ENCODE results near the gene LRRC4.

The LRRC4 gene

GRCh38 chr7:128029405-128029995 is 1.7 kb downstream of the LRRC4 start:
- no peak for DNase-seq (ENCODE audit: low read depth)

- no peak for DNase-seq (ENCODE audit: low read depth)
Observed at GRCh38 chr7:128027485-128027980, 3.7 kb downstream of the LRRC4 start.

GRCh38 chr7:128026551-128026950 is 4.7 kb downstream of the LRRC4 start:
- no peak for DNase-seq (ENCODE audit: low read depth)

GRCh38 chr7:128025819-128026218 is 5.4 kb downstream of the LRRC4 start:
- no peak for DNase-seq (ENCODE audit: low read depth)

GRCh38 chr7:128025380-128025779 is 5.9 kb downstream of the LRRC4 start:
- no peak for DNase-seq (ENCODE audit: low read depth)

- DNase-seq (ENCODE audit: low read depth), result no peak
Observed at GRCh38 chr7:128024151-128024550, 7.1 kb downstream of the LRRC4 start.

- DNase-seq (ENCODE audit: low read depth), result no peak
Observed at GRCh38 chr7:128022631-128023532, 8.4 kb downstream of the LRRC4 start.

- no peak for DNase-seq (ENCODE audit: low read depth)
Observed at GRCh38 chr7:128021366-128021765, 9.9 kb downstream of the LRRC4 start.

- DNase-seq (ENCODE audit: low read depth), result no peak
Observed at GRCh38 chr7:128020159-128020558, 11.1 kb downstream of the LRRC4 start.

- DNase-seq (ENCODE audit: low read depth), result no peak
Observed at GRCh38 chr7:128019288-128019687, 11.9 kb downstream of the LRRC4 start.

GRCh38 chr7:128017862-128018845 is 13.1 kb downstream of the LRRC4 start:
- no peak for DNase-seq (ENCODE audit: low read depth)

GRCh38 chr7:128017460-128017859 is 13.8 kb downstream of the LRRC4 start:
- no peak for DNase-seq (ENCODE audit: low read depth)

GRCh38 chr7:128014811-128015210 is 16.4 kb downstream of the LRRC4 start:
- no peak for DNase-seq (ENCODE audit: low read depth)

- DNase-seq (ENCODE audit: low read depth), result no peak
Observed at GRCh38 chr7:128011131-128011661, 20.0 kb downstream of the LRRC4 start.

GRCh38 chr7:128010391-128011127 is 20.7 kb downstream of the LRRC4 start:
- no peak for DNase-seq (ENCODE audit: low read depth)

GRCh38 chr7:128008744-128009143 is 22.5 kb downstream of the LRRC4 start:
- no peak for DNase-seq (ENCODE audit: low read depth)

GRCh38 chr7:128008141-128008540 is 23.1 kb downstream of the LRRC4 start:
- no peak for DNase-seq (ENCODE audit: low read depth)

GRCh38 chr7:128007303-128007680 is 23.9 kb downstream of the LRRC4 start:
- DNase-seq (ENCODE audit: low read depth), result no peak

- no peak for DNase-seq (ENCODE audit: low read depth)
Observed at GRCh38 chr7:128006550-128007302, 24.5 kb downstream of the LRRC4 start.

GRCh38 chr7:128005759-128006159 is 25.5 kb downstream of the LRRC4 start:
- no peak for DNase-seq (ENCODE audit: low read depth)
